M059J (cell line): ENCODE measurements around the gene POFUT2. TPM values are rescaled to one million over a fixed set of nuclear protein-coding genes. Genes with fewer than 3 reads are reported as not detected.

Experiments used
- DNase-seq: peaks from one replicate; pipeline ENCODE4 v3.0.0-alpha.2; 2012; ENCODE audit warnings: low read depth
- total RNA-seq: library from RNA; depleted of rRNA; stranded (reverse); fragments of >200 nt; shearing (Covaris generic); gene quantifications from 2 replicates; pipeline ENCODE4 v1.2.3, GENCODE V29; 2014; rRNA removed

POFUT2 gene
- 65.7 and 81.8 TPM in 2 replicates for total RNA-seq

- peak; percentile 94 for DNase-seq
Measured at GRCh38 chr21:45287438-45288391, at the start of gene POFUT2. Gene POFUT2, minus strand, starts transcription at chr21:45287895. Its CDS starts 24 bp downstream, at chr21:45287871.

GRCh38 chr21:45336870-45337269, 49.2 kb upstream of the POFUT2 start:
- peak; percentile 75 for DNase-seq

- DNase-seq = no peak
Measured at GRCh38 chr21:45336535-45336810, 48.8 kb upstream of the POFUT2 start.

- DNase-seq = no peak
Measured at GRCh38 chr21:45335761-45336534, 48.3 kb upstream of the POFUT2 start.

GRCh38 chr21:45335151-45335760, 47.6 kb upstream of the POFUT2 start:
- DNase-seq = no peak

GRCh38 chr21:45334591-45335081, 46.9 kb upstream of the POFUT2 start:
- DNase-seq = no peak

GRCh38 chr21:45334134-45334533, 46.4 kb upstream of the POFUT2 start:
- no peak for DNase-seq

GRCh38 chr21:45333583-45334121, 46.0 kb upstream of the POFUT2 start:
- DNase-seq = no peak

- no peak for DNase-seq
Measured at GRCh38 chr21:45332981-45333582, 45.4 kb upstream of the POFUT2 start.

GRCh38 chr21:45332415-45332814, 44.7 kb upstream of the POFUT2 start:
- DNase-seq = no peak

GRCh38 chr21:45331531-45332147, 43.9 kb upstream of the POFUT2 start:
- no peak for DNase-seq

- no peak for DNase-seq
Measured at GRCh38 chr21:45330851-45331261, 43.2 kb upstream of the POFUT2 start.

GRCh38 chr21:45330075-45330781, 42.5 kb upstream of the POFUT2 start:
- DNase-seq = peak; percentile 99

- peak; percentile 85 for DNase-seq
Measured at GRCh38 chr21:45329261-45330074, 41.8 kb upstream of the POFUT2 start.

- peak; percentile 50 for DNase-seq
Measured at GRCh38 chr21:45328198-45329091, 40.8 kb upstream of the POFUT2 start.

- no peak for DNase-seq
Measured at GRCh38 chr21:45327441-45328197, 39.9 kb upstream of the POFUT2 start.

GRCh38 chr21:45326891-45327440, 39.3 kb upstream of the POFUT2 start:
- no peak for DNase-seq
